Neural crest cell (in vitro differentiated cells): ENCODE data around the gene NFKBIL1. TPM values are rescaled to one million over a fixed set of nuclear protein-coding genes. Genes with fewer than 3 reads are reported as not detected.

Source experiments
- DNase-seq: peaks from one replicate; pipeline ENCODE4 v3.0.0; 2021; ENCODE audit warnings: low read depth, mixed read lengths, low spot score
- H3K27ac Mint-ChIP-seq: one replicate; pipeline ENCODE4 v1.8.0; 2021; ENCODE audit warnings: mild to moderate bottlenecking, mixed read lengths; ENCODE audit not compliant: unreplicated experiment
- H3K27me3 Mint-ChIP-seq: 2 replicates; pipeline ENCODE4 v1.8.0; 2021; ENCODE audit warnings: low read depth, mild to moderate bottlenecking, mixed read lengths
- H3K36me3 Mint-ChIP-seq: 2 replicates; pipeline ENCODE4 v1.8.0; 2021; ENCODE audit warnings: low read depth, mild to moderate bottlenecking, mixed read lengths
- H3K4me1 Mint-ChIP-seq: 2 replicates; pipeline ENCODE4 v1.8.0; 2021; ENCODE audit warnings: mixed read lengths
- H3K4me3 Mint-ChIP-seq: one replicate; pipeline ENCODE4 v1.8.0; 2021; ENCODE audit warnings: mild to moderate bottlenecking, mixed read lengths
- H3K9me3 Mint-ChIP-seq: 2 replicates; pipeline ENCODE4 v1.8.0; 2021; ENCODE audit warnings: mixed read lengths
- CTCF ChIP-seq: fragments of 200-600 bp; sonication (generic); conservative IDR thresholded peaks from 2 replicates; pipeline ENCODE4 v1.5.0; 2021; ENCODE audit warnings: antibody characterized with exemption, mild to moderate bottlenecking
- total RNA-seq: library from RNA; stranded (reverse); gene quantifications from 2 replicates; pipeline ENCODE4 v1.2.1, GENCODE V29; 2021

NFKBIL1 gene
- total RNA-seq, 1 donor from 2014 or later = 28.6 TPM

GRCh38 chr6:31581434-31582229 lies 34.2 kb downstream of the NFKBIL1 start:
- Mint-ChIP-seq H3K9me3 (no peaks in the 10 kb centered on the region), H3K4me3 (peak overlapping the region; percentile 97), H3K36me3 (no peaks in the 10 kb centered on the region), H3K27ac (peak overlapping the region; percentile 39), H3K27me3 (peaks cover 15% of the 10 kb centered on the region), H3K4me1 (peaks cover 16% of the 10 kb centered on the region)
- no peak for TF ChIP-seq CTCF
- DNase-seq = no peak

- Mint-ChIP-seq H3K27me3 (peaks cover 15% of the 10 kb centered on the region), H3K4me1 (peaks cover 19% of the 10 kb centered on the region), H3K36me3 (no peaks in the 10 kb centered on the region), H3K4me3 (peak within 1 kb of the TSS; percentile 97), H3K9me3 (no peaks in the 10 kb centered on the region), H3K27ac (peak within 1 kb of the TSS; percentile 39)
- no peak for DNase-seq
- no peak for TF ChIP-seq CTCF
These were observed 34.8 kb downstream of the NFKBIL1 start, which contains the start of gene LTB for GRCh38 chr6:31582230-31582643. TSS of gene LTB (minus strand) at chr6:31582424. CDS start at chr6:31582417, 7 bp downstream.

GRCh38 chr6:31585491-31585890 lies 38.1 kb downstream of the NFKBIL1 start:
- H3K27me3 Mint-ChIP-seq = peaks cover 14% of the 10 kb centered on the region
- peak; percentile 50 for TF ChIP-seq CTCF
- DNase-seq = no peak
- H3K36me3 Mint-ChIP-seq = no peaks in the 10 kb centered on the region
- H3K9me3 Mint-ChIP-seq = no peaks in the 10 kb centered on the region
- no peak overlapping the region for H3K4me3 Mint-ChIP-seq
- peaks cover 24% of the 10 kb centered on the region for H3K4me1 Mint-ChIP-seq
- H3K27ac Mint-ChIP-seq = no peak overlapping the region

- no peaks in the 10 kb centered on the region for H3K9me3 Mint-ChIP-seq
- peaks cover 20% of the 10 kb centered on the region for H3K4me1 Mint-ChIP-seq
- no peaks in the 10 kb centered on the region for H3K36me3 Mint-ChIP-seq
- H3K27ac Mint-ChIP-seq = no peak within 1 kb of the TSS
- H3K4me3 Mint-ChIP-seq = no peak within 1 kb of the TSS
- no peak for TF ChIP-seq CTCF
- H3K27me3 Mint-ChIP-seq = peaks cover 11% of the 10 kb centered on the region
- no peak for DNase-seq
These were observed 38.6 kb downstream of the NFKBIL1 start, which contains the start of gene LST1 for GRCh38 chr6:31586008-31586407. TSS of gene LST1 (plus strand) at chr6:31586277. CDS start at chr6:31587300, 1,023 bp downstream.

- no peaks in the 10 kb centered on the region for H3K36me3 Mint-ChIP-seq
- TF ChIP-seq CTCF = no peak
- no peak overlapping the region for H3K4me3 Mint-ChIP-seq
- peaks cover 12% of the 10 kb centered on the region for H3K4me1 Mint-ChIP-seq
- no peaks in the 10 kb centered on the region for H3K9me3 Mint-ChIP-seq
- H3K27ac Mint-ChIP-seq = no peak overlapping the region
- no peak for DNase-seq
- peaks cover 3% of the 10 kb centered on the region for H3K27me3 Mint-ChIP-seq
These were observed 39.3 kb downstream of the NFKBIL1 start for GRCh38 chr6:31586599-31587281.
